ENCODE data around the gene DPF3. TPM values are rescaled to one million over a fixed set of nuclear protein-coding genes. Genes with fewer than 3 reads are reported as not detected.
A peak's percentile ranks its signal among the peaks of the same experiment; 100 is the strongest.

Gene DPF3
- polyA plus RNA-seq, 2 of the 4 experiments (the other 2 are of a cell fraction), result 0.05 to 0.09 TPM

- FAIRE-seq (no peak), ATAC-seq (peak; percentile 76 to 85), DNase-seq (ENCODE audit: low read depth in 1 of 2, low spot score in 1 of 2) (peak; percentile 24 to 51)
- peaks cover 16% of the 10 kb centered on the region for H3K4me1 ChIP-seq
- TF ChIP-seq JUNB (IDR thresholded peaks at IDR 0.05) (peak; percentile 33; the same call in 1 of the 2 replicates), SREBF2 (IDR thresholded peaks at IDR 0.05) (no peak), CBX2 (IDR thresholded peaks at IDR 0.05; ENCODE audit: borderline replicate concordance, low read depth) (no peak), FOSL2 (IDR thresholded peaks at IDR 0.05) (no peak), FOSL2 (CRISPR knock-in tag; IDR thresholded peaks at IDR 0.05) (0 out of 2 replicates have a peak, but pooled peaks have one; percentile 26), GATA3 (IDR thresholded peaks at IDR 0.05; ENCODE audit: borderline replicate concordance) (peak; percentile 25; the same call in 1 of the 2 replicates), NR3C1 (IDR thresholded peaks at IDR 0.05) (no peak)
- ChIA-PET POLR2A (no interaction called here), CTCF (interaction anchor here (1.0 to 1.7 kb wide), 4 partner anchors 20 to 268 kb away, joined by 3 to 4 read pairs (median 4); no protein-coding TSS in a partner anchor)
- peak overlapping the region; percentile 38 to 56; a peak in 5 of 6 replicates for H3K27ac ChIP-seq
- H3K9me3 ChIP-seq, result no peaks in the 10 kb centered on the region; the same call in 2 of the 3 replicates
- no peak overlapping the region for H3K4me3 ChIP-seq
- peak overlapping the region; percentile 61 for H3K4me2 ChIP-seq
- WGBS (ENCODE audit: missing lambda C conversion rate), result 29% methylated on average over 12 of the region's 15 CpGs
Observed at GRCh38 chr14:72781561-72782508, 112.1 kb downstream of the DPF3 start.

- Histone ChIP-seq H3K4me1 (peaks cover 16% of the 10 kb centered on the region), H3K27ac (peak overlapping the region; percentile 38 to 49; a peak in 5 of 6 replicates), H3K4me3 (no peak overlapping the region), H3K9me3 (no peaks in the 10 kb centered on the region; the same call in 2 of the 3 replicates), H3K4me2 (peak overlapping the region; percentile 61)
- FAIRE-seq (no peak), DNase-seq (ENCODE audit: low read depth in 1 of 2, low spot score in 1 of 2) (no peak), ATAC-seq (no peak)
- POLR2A ChIA-PET, result no interaction called here
- CTCF ChIA-PET, result interaction anchor here (1.1 to 1.7 kb wide), 4 partner anchors 28 to 267 kb away, joined by 3 to 4 read pairs (median 4); no protein-coding TSS in a partner anchor
- TF ChIP-seq FOSL2 (IDR thresholded peaks at IDR 0.05) (no peak), FOSL2 (CRISPR knock-in tag; IDR thresholded peaks at IDR 0.05) (no peak), PBX3 (IDR thresholded peaks at IDR 0.05) (no peak), RCOR1 (IDR thresholded peaks at IDR 0.05; ENCODE audit: low read depth, low read length) (no peak), RARB (CRISPR knock-in tag; IDR thresholded peaks at IDR 0.05) (no peak), MAZ (IDR thresholded peaks at IDR 0.05; ENCODE audit: borderline replicate concordance, low read depth, low read length) (no peak)
- WGBS (ENCODE audit: missing lambda C conversion rate), result 85% methylated on average over 2 of the region's 2 CpGs
Observed at GRCh38 chr14:72780751-72781150, 113.2 kb downstream of the DPF3 start.

- no peak for DNase-seq (ENCODE audit: low read depth in 1 of 2, low spot score in 1 of 2)
- ATAC-seq, result no peak
- no peak overlapping the region for H3K27ac ChIP-seq
- TF ChIP-seq RNF2 (IDR thresholded peaks at IDR 0.05; ENCODE audit: borderline replicate concordance, low read depth), result no peak
- no peak for TF ChIP-seq RCOR1 (IDR thresholded peaks at IDR 0.05; ENCODE audit: low read depth, low read length)
- ChIA-PET POLR2A (no interaction called here), CTCF (interaction anchor here (1.1 kb wide), 1 partner anchor 263 kb away, joined by 4 read pairs; no protein-coding TSS in a partner anchor)
- no peaks in the 10 kb centered on the region; the same call in 2 of the 3 replicates for H3K9me3 ChIP-seq
- FAIRE-seq, result no peak
- WGBS (ENCODE audit: missing lambda C conversion rate), result 83% methylated on average over 2 of the region's 2 CpGs
- peaks cover 16% of the 10 kb centered on the region for H3K4me1 ChIP-seq
- H3K4me3 ChIP-seq, result no peak overlapping the region
- H3K4me2 ChIP-seq, result no peak overlapping the region
Observed at GRCh38 chr14:72779679-72780078, 114.2 kb downstream of the DPF3 start.

- H3K4me3 ChIP-seq, result no peak overlapping the region
Observed at GRCh38 chr14:72777636-72778035, 116.3 kb downstream of the DPF3 start.

More at GRCh38 chr14:72777636-72778035, 116.3 kb downstream of the DPF3 start:
- DNase-seq (ENCODE audit: low read depth in 1 of 2, low spot score in 1 of 2) (no peak), FAIRE-seq (no peak), ATAC-seq (no peak)
- 45% methylated on average over 2 of the region's 2 CpGs for WGBS (ENCODE audit: missing lambda C conversion rate)
- ChIA-PET POLR2A (no interaction called here), CTCF (no interaction called here)
- no peak for TF ChIP-seq CBX8 (IDR thresholded peaks at IDR 0.05)
- TF ChIP-seq NR3C1 (IDR thresholded peaks at IDR 0.05), result no peak
- no peak for TF ChIP-seq ZNF302 (CRISPR knock-in tag; IDR thresholded peaks at IDR 0.05)
- TF ChIP-seq EP300 (IDR thresholded peaks at IDR 0.05), result no peak
- TF ChIP-seq MYC (IDR thresholded peaks at IDR 0.05; ENCODE audit: borderline replicate concordance, low read length), result no peak
- no peak for TF ChIP-seq CHD4 (IDR thresholded peaks at IDR 0.05; ENCODE audit: borderline replicate concordance)
- no peak for TF ChIP-seq EHMT2 (IDR thresholded peaks at IDR 0.05; ENCODE audit: low read depth)
- Histone ChIP-seq H3K9me3 (no peaks in the 10 kb centered on the region; the same call in 2 of the 3 replicates), H3K4me2 (no peak overlapping the region), H3K27ac (no peak overlapping the region), H3K4me1 (peaks cover 16% of the 10 kb centered on the region)

All from A549 (cell line).